ENCODE measurements around the gene IGFBP3. TPM values are rescaled to one million over a fixed set of nuclear protein-coding genes. Genes with fewer than 3 reads are reported as not detected.

The IGFBP3 gene
- total RNA-seq, 4 donors from 2014 or later, result 126 to 765 (median 207) TPM

GRCh38 chr7:45911311-45911710 lies 9.8 kb downstream of the IGFBP3 start:
- no peak for DNase-seq (ENCODE audit: low spot score in 2 of 2)
- H3K4me3 ChIP-seq (ENCODE audit: low read depth, poor library complexity, severe bottlenecking), result no peak overlapping the region
- TF ChIP-seq CTCF (IDR thresholded peaks at IDR 0.05) (no peak), POLR2A (IDR thresholded peaks at IDR 0.05) (no peak)
- WGBS, 2 donors, result 91 to 92% methylated on average over 9 of the region's 9 CpGs
- intact Hi-C loops (cut with DNase I; ENCODE audit: low total_unique reads), result no loop called here

DNA sequence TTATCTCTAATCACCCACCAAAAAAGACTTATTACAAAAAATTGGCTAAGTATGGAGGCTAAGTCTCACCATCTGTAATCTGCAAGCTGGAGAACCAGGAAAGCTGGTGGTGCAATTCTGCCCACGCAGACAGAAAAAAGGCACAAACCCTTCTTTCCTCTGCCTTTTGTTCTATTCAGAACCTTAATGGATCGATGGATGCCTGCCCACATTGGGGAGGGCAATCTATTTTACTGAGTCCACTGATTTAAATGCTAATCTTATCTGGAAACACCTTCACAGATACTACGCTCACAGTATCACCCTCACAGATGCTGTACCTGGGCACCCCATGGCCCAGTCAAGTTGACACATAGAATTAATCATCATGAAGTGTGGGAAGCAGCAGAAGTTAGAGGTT lies 10.2 kb downstream of the IGFBP3 start:
- no peak overlapping the region for H3K4me3 ChIP-seq (ENCODE audit: low read depth, poor library complexity, severe bottlenecking)
- no peak for DNase-seq (ENCODE audit: low spot score in 2 of 2)
- no peak for TF ChIP-seq POLR2A (IDR thresholded peaks at IDR 0.05)
- no peak for TF ChIP-seq CTCF (IDR thresholded peaks at IDR 0.05)
- 93 to 94% methylated on average over 3 of the region's 3 CpGs for WGBS, 2 donors
- intact Hi-C loops (cut with DNase I; ENCODE audit: low total_unique reads), result no loop called here

DNA sequence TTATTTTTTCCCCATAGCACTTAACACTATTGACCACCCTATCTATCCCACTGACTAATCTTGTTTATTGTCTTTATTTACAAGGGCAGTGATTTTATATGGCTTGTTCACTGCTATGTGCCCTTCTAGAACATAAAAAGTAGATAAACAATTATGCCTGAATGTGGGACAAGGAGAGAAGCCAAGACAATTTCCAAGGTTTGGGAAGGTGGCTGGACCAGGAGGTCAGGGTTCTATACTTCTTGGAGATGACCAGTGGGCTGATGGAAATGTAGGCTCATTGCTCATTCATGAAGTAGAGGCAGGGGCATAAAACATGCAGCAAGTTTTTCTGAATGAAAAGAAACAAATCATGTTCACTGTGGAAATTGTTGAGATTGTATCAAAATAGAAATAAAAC lies 11.5 kb downstream of the IGFBP3 start:
- no peak for TF ChIP-seq CTCF (IDR thresholded peaks at IDR 0.05)
- no peak for TF ChIP-seq POLR2A (IDR thresholded peaks at IDR 0.05)
- DNase-seq (ENCODE audit: low spot score in 2 of 2), result no peak
- no peak overlapping the region for H3K4me3 ChIP-seq (ENCODE audit: low read depth, poor library complexity, severe bottlenecking)
- intact Hi-C loops (cut with DNase I; ENCODE audit: low total_unique reads), result no loop called here

GRCh38 chr7:45902820-45903219 lies 18.3 kb downstream of the IGFBP3 start:
- 78 to 93% methylated on average over 1 of the region's 1 CpG for WGBS, 2 donors
- intact Hi-C loops (cut with DNase I; ENCODE audit: low total_unique reads), result no loop called here
- no peak for TF ChIP-seq POLR2A (IDR thresholded peaks at IDR 0.05)
- TF ChIP-seq CTCF (IDR thresholded peaks at IDR 0.05), result no peak

DNA sequence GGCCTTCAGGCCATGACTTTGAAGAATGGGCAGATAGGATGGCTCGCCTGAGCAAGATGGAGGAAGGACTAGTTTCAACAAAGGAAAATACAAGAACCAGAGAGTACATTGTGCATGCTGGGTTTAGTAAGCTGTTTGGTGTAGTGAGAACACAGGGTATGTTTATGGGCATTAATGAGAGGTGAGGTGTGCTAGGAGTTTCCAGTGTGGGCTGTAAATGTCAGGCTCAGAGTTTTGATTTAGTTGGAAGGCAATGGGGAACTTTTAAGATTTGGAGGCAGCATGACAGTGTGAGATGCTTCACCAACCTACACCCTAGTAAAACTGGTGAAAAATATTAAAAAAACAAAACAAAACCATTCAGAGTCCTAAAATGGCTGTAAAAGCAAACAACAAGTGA lies 19.5 kb downstream of the IGFBP3 start:
- no peak overlapping the region for H3K4me3 ChIP-seq (ENCODE audit: low read depth, poor library complexity, severe bottlenecking)
- 79 to 90% methylated on average over 1 of the region's 1 CpG for WGBS, 2 donors
- intact Hi-C loops (cut with DNase I; ENCODE audit: low total_unique reads), result no loop called here
- no peak for TF ChIP-seq CTCF (IDR thresholded peaks at IDR 0.05)
- no peak for TF ChIP-seq POLR2A (IDR thresholded peaks at IDR 0.05)
- no peak for DNase-seq (ENCODE audit: low spot score in 2 of 2)

More at GRCh38 chr7:45902820-45903219, 18.3 kb downstream of the IGFBP3 start:
- DNase-seq (ENCODE audit: low spot score in 2 of 2), result no peak
- no peak overlapping the region for H3K4me3 ChIP-seq (ENCODE audit: low read depth, poor library complexity, severe bottlenecking)

- TF ChIP-seq POLR2A (IDR thresholded peaks at IDR 0.05) (no peak), CTCF (IDR thresholded peaks at IDR 0.05) (no peak)
- no peak for DNase-seq (ENCODE audit: low spot score in 2 of 2)
- H3K4me3 ChIP-seq (ENCODE audit: low read depth, poor library complexity, severe bottlenecking), result no peak overlapping the region
- 80 to 81% methylated on average over 2 of the region's 2 CpGs for WGBS, 2 donors
- intact Hi-C loops (cut with DNase I; ENCODE audit: low total_unique reads), result no loop called here
Measured at GRCh38 chr7:45898222-45898621, 22.9 kb downstream of the IGFBP3 start.

All from lower leg skin (tissue), 4 donors.